Activated CD8-positive, alpha-beta T cell treated with anti-CD3 and anti-CD28 coated beads for 36 hours (primary cell): ENCODE measurements around the gene GPR137. TPM values are rescaled to one million over a fixed set of nuclear protein-coding genes. Genes with fewer than 3 reads are reported as not detected.
"Not testable (repeated sequence)": the region's sequence is repeated elsewhere in the genome, so short reads cannot be mapped to it uniquely, and the experiment has no call there.

ENCODE experiments used
- ATAC-seq: fragments of 200-7000 bp; cut with Tn5 transposase; one replicate; pipeline ENCODE4 v1.10.0; 2021; ENCODE audit warnings: mild to moderate bottlenecking, moderate library complexity
- CTCF ChIA-PET: fragments of 350-600 bp; sonication (Branson Sonifier 250); formaldehyde crosslinking; loops from one replicate; lab custom pipeline; 2021; ENCODE audit warnings: antibody characterized with exemption; lab: Charles Lee
- POLR2A ChIA-PET: fragments of 350-600 bp; sonication (Branson Sonifier 250); formaldehyde crosslinking; loops from one replicate; lab custom pipeline; 2021; ENCODE audit warnings: antibody characterized with exemption; lab: Charles Lee
- DNase-seq: peaks from one replicate; pipeline ENCODE4 v3.0.0-alpha.2; 2020
- H3K27ac Mint-ChIP-seq: one replicate; pipeline ENCODE4 v1.8.0; 2021; ENCODE audit warnings: mild to moderate bottlenecking, mixed read lengths
- H3K27me3 Mint-ChIP-seq: one replicate; pipeline ENCODE4 v1.8.0; 2021; ENCODE audit warnings: mixed read lengths
- H3K36me3 Mint-ChIP-seq: one replicate; pipeline ENCODE4 v1.8.0; 2021; ENCODE audit warnings: low read depth, mixed read lengths
- H3K4me1 Mint-ChIP-seq: one replicate; pipeline ENCODE4 v1.8.0; 2021; ENCODE audit warnings: low read depth, mixed read lengths
- H3K4me3 Mint-ChIP-seq: one replicate; pipeline ENCODE4 v1.8.0; 2021; ENCODE audit warnings: mild to moderate bottlenecking, moderate library complexity, mixed read lengths
- H3K9me3 Mint-ChIP-seq: one replicate; pipeline ENCODE4 v1.8.0; 2021; ENCODE audit warnings: mixed read lengths
- intact Hi-C: fragments of 100-400 bp; cut with micrococcal nuclease; formaldehyde crosslinking; loops from one replicate; pipeline ENCODE4 v1.10.0; 2022
- total RNA-seq, 2 experiments: library from RNA; stranded (reverse); gene quantifications; one replicate each; pipeline ENCODE4 v1.2.3, GENCODE V29; 2021
- TF ChIP-seq, protein P1 (sequence below): fragments of 200-600 bp; IDR thresholded peaks from one replicate; pipeline ENCODE4 v1.8.0; 2022; ENCODE audit warnings: antibody characterized with exemption, mild to moderate bottlenecking

GPR137 gene
- total RNA-seq, 2 experiments from 2014 or later, result 23.7 to 28.5 TPM

- ChIA-PET POLR2A (interaction anchor here (0.6 kb wide), 1 partner anchor 1183 kb away, joined by 3 read pairs; no protein-coding TSS in a partner anchor), CTCF (no interaction called here)
- Mint-ChIP-seq H3K36me3 (peaks cover 32% of the 10 kb centered on the region), H3K4me3 (no peak overlapping the region), H3K27ac (no peak overlapping the region), H3K27me3 (no peaks in the 10 kb centered on the region), H3K4me1 (peaks cover 16% of the 10 kb centered on the region), H3K9me3 (no peaks in the 10 kb centered on the region)
- TF ChIP-seq, protein P1, sequence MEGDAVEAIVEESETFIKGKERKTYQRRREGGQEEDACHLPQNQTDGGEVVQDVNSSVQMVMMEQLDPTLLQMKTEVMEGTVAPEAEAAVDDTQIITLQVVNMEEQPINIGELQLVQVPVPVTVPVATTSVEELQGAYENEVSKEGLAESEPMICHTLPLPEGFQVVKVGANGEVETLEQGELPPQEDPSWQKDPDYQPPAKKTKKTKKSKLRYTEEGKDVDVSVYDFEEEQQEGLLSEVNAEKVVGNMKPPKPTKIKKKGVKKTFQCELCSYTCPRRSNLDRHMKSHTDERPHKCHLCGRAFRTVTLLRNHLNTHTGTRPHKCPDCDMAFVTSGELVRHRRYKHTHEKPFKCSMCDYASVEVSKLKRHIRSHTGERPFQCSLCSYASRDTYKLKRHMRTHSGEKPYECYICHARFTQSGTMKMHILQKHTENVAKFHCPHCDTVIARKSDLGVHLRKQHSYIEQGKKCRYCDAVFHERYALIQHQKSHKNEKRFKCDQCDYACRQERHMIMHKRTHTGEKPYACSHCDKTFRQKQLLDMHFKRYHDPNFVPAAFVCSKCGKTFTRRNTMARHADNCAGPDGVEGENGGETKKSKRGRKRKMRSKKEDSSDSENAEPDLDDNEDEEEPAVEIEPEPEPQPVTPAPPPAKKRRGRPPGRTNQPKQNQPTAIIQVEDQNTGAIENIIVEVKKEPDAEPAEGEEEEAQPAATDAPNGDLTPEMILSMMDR, result no peak
- DNase-seq, result no peak
- no peak for ATAC-seq
- intact Hi-C loops, result no loop called here
Measured at GRCh38 chr11:64321533-64321932, 35.9 kb downstream of the GPR137 start.

GRCh38 chr11:64322925-64323260, 37.2 kb downstream of the GPR137 start:
- ChIA-PET CTCF (interaction anchor here (1.3 to 1.7 kb wide), 2 partner anchors 9 to 22 kb away, joined by 5 to 7 read pairs; no protein-coding TSS in a partner anchor), POLR2A (interaction anchor here (1.0 kb wide), 1 partner anchor 116 kb away, joined by 4 read pairs; the partner anchor contains the start of gene FERMT3)
- H3K27me3 Mint-ChIP-seq, result no peaks in the 10 kb centered on the region
- H3K4me1 Mint-ChIP-seq, result peaks cover 13% of the 10 kb centered on the region
- H3K9me3 Mint-ChIP-seq, result no peaks in the 10 kb centered on the region
- DNase-seq, result no peak
- H3K4me3 Mint-ChIP-seq, result no peak overlapping the region
- peaks cover 20% of the 10 kb centered on the region for H3K36me3 Mint-ChIP-seq
- no peak overlapping the region for H3K27ac Mint-ChIP-seq
- intact Hi-C loops, result no loop called here
- ATAC-seq, result no peak
- TF ChIP-seq, protein P1, result no peak

DNA sequence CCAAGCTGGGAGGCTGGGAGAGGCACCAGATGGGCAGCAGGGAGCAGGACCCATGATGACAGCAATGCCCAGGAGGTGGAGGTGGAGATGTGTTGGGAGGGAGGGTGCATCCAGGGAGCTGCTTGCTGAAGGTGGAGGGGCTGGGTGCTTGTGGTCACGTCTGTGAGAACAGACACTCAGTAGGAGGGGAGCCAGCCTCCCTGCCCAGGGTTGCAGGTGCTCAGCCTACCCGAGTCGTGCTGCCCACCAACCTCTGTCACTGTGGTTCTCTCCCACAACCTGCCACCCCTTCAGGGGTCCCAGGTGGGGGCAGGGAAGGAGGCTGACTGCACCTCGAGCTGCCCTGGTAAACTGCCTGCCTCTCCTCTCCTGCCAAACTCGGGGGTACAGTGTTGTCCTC, 37.7 kb downstream of the GPR137 start:
- Mint-ChIP-seq H3K27me3 (no peaks in the 10 kb centered on the region), H3K36me3 (peaks cover 16% of the 10 kb centered on the region), H3K4me3 (no peak overlapping the region), H3K27ac (no peak overlapping the region), H3K9me3 (no peaks in the 10 kb centered on the region), H3K4me1 (peaks cover 13% of the 10 kb centered on the region)
- ChIA-PET POLR2A (interaction anchor here (0.7 to 1.1 kb wide), 3 partner anchors 18 to 119 kb away, joined by 3 to 4 read pairs (median 3); partner anchors contain the start of gene FERMT3), CTCF (interaction anchor here (1.3 to 1.7 kb wide), 2 partner anchors 8 to 22 kb away, joined by 5 to 7 read pairs; no protein-coding TSS in a partner anchor)
- ATAC-seq (no peak), DNase-seq (no peak)
- TF ChIP-seq, protein P1, result no peak
- intact Hi-C loops, result no loop called here

GRCh38 chr11:64323984-64324383, 38.3 kb downstream of the GPR137 start:
- Mint-ChIP-seq H3K36me3 (peaks cover 15% of the 10 kb centered on the region), H3K4me1 (peaks cover 10% of the 10 kb centered on the region)
- ChIA-PET CTCF (interaction anchor here (1.3 to 1.7 kb wide), 2 partner anchors 8 to 23 kb away, joined by 5 to 7 read pairs; no protein-coding TSS in a partner anchor), POLR2A (interaction anchor here (0.7 to 1.1 kb wide), 3 partner anchors 17 to 119 kb away, joined by 3 to 4 read pairs (median 3); partner anchors contain the start of gene FERMT3)
- H3K27me3 Mint-ChIP-seq, H3K27ac Mint-ChIP-seq, H3K9me3 Mint-ChIP-seq, ATAC-seq, H3K4me3 Mint-ChIP-seq, intact Hi-C loops, DNase-seq: not testable (repeated sequence)

DNA sequence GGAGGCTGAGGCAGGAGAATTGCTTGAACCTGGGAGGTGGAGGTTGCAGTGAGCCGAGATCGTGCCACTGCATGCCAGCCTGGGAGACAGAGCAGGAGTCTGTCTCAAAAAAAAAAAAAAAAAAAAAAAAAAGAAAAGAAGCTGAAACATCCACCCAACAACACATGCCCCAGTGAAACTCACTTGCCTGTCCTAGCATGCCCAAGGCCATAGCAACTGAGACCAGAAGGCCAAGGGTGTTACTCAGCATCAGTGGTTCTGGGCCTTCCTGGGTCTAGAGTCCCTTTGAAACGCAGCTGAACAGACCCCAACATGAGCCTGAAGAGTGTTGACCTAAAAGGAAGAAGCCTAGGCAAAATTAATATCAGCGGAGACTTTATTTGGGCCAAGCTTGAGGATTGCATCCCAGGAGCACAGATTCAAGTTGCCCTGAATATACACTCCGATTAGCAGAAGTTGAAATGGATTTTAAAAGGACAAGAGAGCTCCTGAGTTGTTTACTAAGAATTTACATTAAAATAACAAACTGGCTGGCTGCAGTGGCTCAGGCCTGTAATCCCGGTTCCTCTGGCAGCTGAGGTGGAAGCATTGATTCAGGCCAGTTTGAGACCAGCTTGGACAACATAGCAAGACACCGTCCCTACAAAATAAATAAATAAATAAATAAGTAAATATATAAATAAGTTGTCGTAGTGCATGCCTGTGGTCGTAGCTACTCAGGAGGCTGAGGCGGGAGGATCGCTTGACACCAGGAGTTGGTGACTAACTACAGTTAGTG, 39.2 kb downstream of the GPR137 start:
- CTCF ChIA-PET, result interaction anchor here (1.0 to 1.7 kb wide), 2 partner anchors 24 to 125 kb away, joined by 3 to 7 read pairs; no protein-coding TSS in a partner anchor
- DNase-seq, result no peak
- Mint-ChIP-seq H3K9me3 (no peaks in the 10 kb centered on the region), H3K36me3 (peaks cover 13% of the 10 kb centered on the region), H3K27me3 (no peaks in the 10 kb centered on the region), H3K4me3 (no peak overlapping the region), H3K27ac (no peak overlapping the region), H3K4me1 (peaks cover 6% of the 10 kb centered on the region)
- no peak for ATAC-seq
- intact Hi-C loops, result no loop called here
- TF ChIP-seq, protein P1, result no peak
- POLR2A ChIA-PET, result interaction anchor here (0.7 to 1.1 kb wide), 2 partner anchors 16 to 1471 kb away, joined by 3 read pairs; no protein-coding TSS in a partner anchor
